HepG2 (cell line): ENCODE data around the gene FTL. TPM values are rescaled to one million over a fixed set of nuclear protein-coding genes. Genes with fewer than 3 reads are reported as not detected.

Experiments
- AHDC1 ChIP-seq: sonication (generic); formaldehyde crosslinking; IDR thresholded peaks from 2 replicates; pipeline ENCODE4 v1.5.1; 2020; ENCODE audit warnings: mild to moderate bottlenecking, missing genetic modification reagents, borderline replicate concordance
- AKAP8 ChIP-seq: sonication (generic); formaldehyde crosslinking; IDR thresholded peaks from 2 replicates; pipeline ENCODE4 v1.5.1; 2020; ENCODE audit warnings: mild to moderate bottlenecking, missing genetic modification reagents
- ARNTL ChIP-seq: sonication (generic); formaldehyde crosslinking; IDR thresholded peaks from 2 replicates; pipeline ENCODE4 v1.4.0; 2020; ENCODE audit warnings: mild to moderate bottlenecking, missing genetic modification reagents
- HNRNPK ChIP-seq: fragments of 200-400 bp; formaldehyde crosslinking; IDR thresholded peaks from 2 replicates; pipeline ENCODE4 v1.6.1; 2018; ENCODE audit warnings: low read length, low read depth, moderate library complexity, mild to moderate bottlenecking; ENCODE audit not compliant: poor library complexity, severe bottlenecking
- IRX3 ChIP-seq: sonication (generic); formaldehyde crosslinking; IDR thresholded peaks from 2 replicates; pipeline ENCODE4 v1.8.1; 2023; ENCODE audit warnings: mild to moderate bottlenecking, low read depth, missing genetic modification reagents, borderline replicate concordance
- KAT7 ChIP-seq: IDR thresholded peaks from 2 replicates; pipeline ENCODE4 v1.6.1; 2018; ENCODE audit warnings: borderline replicate concordance, missing compliant biosample characterization
- MIXL1 ChIP-seq: IDR thresholded peaks from 2 replicates; pipeline ENCODE4 v1.6.1; 2016
- PHF5A ChIP-seq: IDR thresholded peaks from one replicate; pipeline ENCODE4 v1.6.1; 2018; ENCODE audit warnings: low read depth, missing genetic modification reagents; ENCODE audit not compliant: unreplicated experiment
- SNAPC4 ChIP-seq: sonication (generic); formaldehyde crosslinking; IDR thresholded peaks from 2 replicates; pipeline ENCODE4 v1.4.0; 2020; ENCODE audit warnings: mild to moderate bottlenecking, missing genetic modification reagents
- SOX13 ChIP-seq, 3 experiments: fragments of 450-650 bp in 1 of 3; sonication (generic) in 1 of 3; formaldehyde crosslinking in 1 of 3; IDR thresholded peaks in 2 of 3; conservative IDR thresholded peaks in 1 of 3; 2 replicates each; pipeline versions ENCODE4 v1.5.0 to v1.6.1; 2016 to 2020; ENCODE audit warnings: antibody characterized with exemption in 1 of 3, mild to moderate bottlenecking in 1 of 3, missing compliant biosample characterization in 1 of 3, missing genetic modification reagents in 1 of 3, moderate library complexity in 1 of 3
- TEAD2 ChIP-seq: sonication (generic); formaldehyde crosslinking; IDR thresholded peaks from 2 replicates; pipeline ENCODE4 v1.9.0; 2021; ENCODE audit warnings: missing genetic modification reagents
- THAP9 ChIP-seq: sonication (generic); formaldehyde crosslinking; IDR thresholded peaks from 2 replicates; pipeline ENCODE4; 2020; ENCODE audit warnings: missing genetic modification reagents, mild to moderate bottlenecking, borderline replicate concordance
- ZKSCAN1 ChIP-seq: fragments of 150-350 bp; IDR thresholded peaks from 2 replicates; pipeline ENCODE4 v1.6.1; 2014; ENCODE audit warnings: low read length
- ZNF768 ChIP-seq: sonication (generic); formaldehyde crosslinking; IDR thresholded peaks from 2 replicates; pipeline ENCODE4 v1.4.0; 2020; ENCODE audit warnings: missing genetic modification reagents
- polyA plus RNA-seq, 8 experiments: library from polyadenylated mRNA; depleted of rRNA in 3 of 8; stranded (reverse) in 7 of 8; unstranded in 1 of 8; fragments of >200 nt; fragmentation: Illumina TruSeq in 4 of 8; extraction: Trizol in 4 of 8; gene quantifications; 2 replicates each; pipeline versions ENCODE4 v1.2.1 to v1.2.3, GENCODE V29; 2011 to 2016; ENCODE audit warnings: low read depth in 4 of 8, missing spikeins in 1 of 8, mixed read lengths in 1 of 8; ENCODE audit not compliant: insufficient read depth in 1 of 8
- total RNA-seq, 5 experiments: library from RNA; depleted of rRNA; stranded (reverse); fragments of >200 nt; fragmentation: Illumina TruSeq; extraction: Trizol; gene quantifications; 2 replicates each; pipeline ENCODE4 v1.2.3, GENCODE V29; 2016; ENCODE audit warnings: low read depth in 1 of 5

FTL gene
- total and polyA plus RNA-seq, 2 of the 13 experiments (the other 11 are each of a cell fraction or from before 2014, with no cell fraction given), result 2,721 to 8,800 TPM

GRCh38 chr19:48993175-48994034 lies 28.3 kb downstream of the FTL start, which contains the start of the genes GYS1 and RUVBL2 (continued):
- 0 out of 2 replicates have a peak, but pooled peaks have one; percentile 56 for TF ChIP-seq THAP9 (CRISPR knock-in tag)
- no peak for TF ChIP-seq IRX3
- TF ChIP-seq SNAPC4 (CRISPR knock-in tag), result peak; percentile 87; the same call in 1 of the 2 replicates
- peak; percentile 9; the same call in 1 of the 2 replicates for TF ChIP-seq MIXL1 (CRISPR knock-in tag)
- no peak; the same call in 1 of the 2 replicates for TF ChIP-seq ZNF768 (CRISPR knock-in tag)
- no peak for TF ChIP-seq SOX13 (IDR thresholded peaks at IDR 0.05)
- TF ChIP-seq SOX13 (CRISPR knock-in tag; conservative IDR thresholded peaks at IDR 0.05 in 1 of 2, IDR thresholded peaks at IDR 0.05 in 1 of 2), result no peak
- TF ChIP-seq AKAP8, result no peak
- peak; percentile 56; the same call in 1 of the 2 replicates for TF ChIP-seq ARNTL (CRISPR knock-in tag)
- peak; percentile 73; the same call in 1 of the 2 replicates for TF ChIP-seq AHDC1 (CRISPR knock-in tag)
- no peak for TF ChIP-seq PHF5A (CRISPR knock-in tag)
- TF ChIP-seq HNRNPK, result no peak
- TF ChIP-seq KAT7, result no peak
- TF ChIP-seq TEAD2 (CRISPR knock-in tag), result no peak
- TF ChIP-seq ZKSCAN1, result no peak
